GM04504 (cell line): ENCODE results near the gene HAUS7.

Source experiments
- DNase-seq: peaks from one replicate; pipeline ENCODE4 v3.0.0-alpha.2; 2012; ENCODE audit warnings: low read depth

The HAUS7 gene

DNA sequence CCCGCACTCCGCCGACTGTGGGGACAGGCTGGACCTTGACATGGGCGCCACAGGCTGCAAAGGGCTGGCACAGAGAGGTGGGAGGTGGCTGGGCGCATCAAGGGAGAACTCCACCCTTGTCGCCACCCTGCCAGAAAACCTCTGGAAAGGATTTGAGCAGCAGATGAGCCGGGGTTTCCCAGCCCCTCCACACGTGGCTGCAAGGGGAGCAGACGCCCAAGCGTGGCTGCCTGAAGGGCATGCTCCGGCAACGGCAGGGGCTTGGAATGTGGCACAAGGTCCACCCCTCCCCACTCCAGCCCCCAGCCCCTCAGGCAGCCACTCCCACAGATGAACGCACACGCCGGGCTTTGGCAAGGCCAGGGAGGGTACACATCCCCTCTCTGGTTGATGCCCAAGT lies 29.0 kb upstream of the HAUS7 start:
- no peak for DNase-seq

DNA sequence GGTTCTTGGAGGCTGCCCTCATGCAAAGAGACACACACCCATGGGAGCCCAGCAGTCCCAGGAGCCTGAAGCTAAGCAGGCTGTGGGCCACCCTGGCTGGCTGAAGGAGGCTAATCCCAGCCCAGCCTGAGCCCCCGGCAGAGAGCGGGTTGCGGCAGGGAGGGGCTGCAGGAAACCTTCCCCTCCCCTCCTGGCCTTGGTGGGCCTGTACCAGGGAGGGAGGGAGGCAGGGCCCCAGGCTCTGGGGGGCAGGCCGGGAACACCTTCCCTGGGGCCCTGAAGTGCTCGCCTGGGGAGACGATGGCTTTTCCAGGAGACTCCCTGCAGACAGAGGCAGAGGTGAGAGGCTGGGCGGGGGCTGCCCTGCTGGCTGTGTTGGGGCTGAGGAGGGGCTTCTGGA lies 28.1 kb upstream of the HAUS7 start:
- no peak for DNase-seq

DNA sequence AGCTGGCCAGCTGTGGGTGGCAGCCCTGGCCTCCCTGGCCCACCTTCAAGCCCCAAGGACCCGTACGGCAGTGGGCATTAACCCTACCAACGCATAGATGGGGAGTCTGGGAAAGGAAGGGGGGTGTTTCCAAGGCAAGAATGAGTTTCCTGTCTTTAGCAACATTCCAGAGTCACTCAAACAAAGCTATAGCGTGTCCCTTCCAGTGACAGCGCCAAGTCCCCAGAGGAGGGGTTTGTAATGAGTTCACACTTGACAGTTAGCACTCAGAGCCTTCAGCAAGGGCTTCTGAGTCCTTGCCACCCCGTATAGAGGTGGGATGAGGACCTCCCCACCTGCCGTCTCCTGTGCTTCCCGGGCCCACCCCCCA lies 26.2 kb upstream of the HAUS7 start:
- no peak for DNase-seq

DNA sequence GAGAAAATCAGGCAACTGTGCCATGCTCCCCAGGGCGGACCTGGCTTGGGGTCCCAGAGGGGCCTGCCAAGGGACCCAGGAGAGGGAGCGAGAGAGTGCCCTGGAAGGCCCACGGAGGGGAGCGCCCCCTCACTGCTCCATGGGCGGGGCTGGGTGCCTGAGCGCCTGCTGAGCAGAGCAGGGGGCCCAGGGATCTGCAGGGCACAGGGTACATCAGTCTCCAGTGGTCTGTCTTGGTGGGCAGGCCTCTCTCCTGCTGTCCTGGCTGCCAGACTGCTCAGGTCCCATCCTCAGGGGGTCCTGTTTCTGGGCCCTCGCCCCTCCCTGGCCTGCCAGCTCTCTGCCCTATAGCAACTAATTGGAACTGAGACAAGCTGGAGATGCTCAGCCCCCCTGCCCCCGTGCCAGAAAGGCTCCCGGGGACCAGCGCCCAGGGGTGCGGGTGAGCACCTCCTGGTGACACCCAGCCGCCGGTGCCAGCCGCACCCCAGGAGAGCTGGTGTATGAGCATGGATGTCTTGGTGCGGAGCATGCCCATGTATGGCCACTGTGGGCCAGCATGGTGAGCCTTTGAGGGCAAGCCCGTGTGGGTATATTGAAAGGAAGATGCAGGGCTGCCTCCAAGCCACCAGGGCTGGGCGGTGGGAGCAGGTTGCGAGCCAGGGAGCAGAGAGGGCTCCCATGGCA lies 25.7 kb upstream of the HAUS7 start:
- DNase-seq, result no peak

DNA sequence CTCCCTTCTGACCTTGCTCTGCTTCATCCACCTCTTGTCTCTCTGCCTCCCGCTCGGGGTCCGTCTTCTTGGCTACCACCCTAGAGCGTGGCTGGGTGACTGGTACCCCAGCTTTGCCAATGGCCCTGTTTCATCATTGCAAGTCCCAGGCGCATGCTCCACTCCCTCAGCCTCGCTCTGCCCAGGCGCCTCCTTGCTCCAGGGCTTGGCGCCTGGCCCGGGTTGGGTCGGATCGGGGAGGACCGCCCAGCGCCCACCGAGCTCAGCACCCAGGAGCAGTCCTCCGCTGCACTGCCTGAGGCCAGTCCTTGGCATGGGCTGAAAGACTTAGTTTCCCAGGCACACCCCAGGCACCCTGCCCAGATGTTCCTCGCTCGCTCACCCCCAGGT lies 25.0 kb upstream of the HAUS7 start:
- DNase-seq, result no peak

DNA sequence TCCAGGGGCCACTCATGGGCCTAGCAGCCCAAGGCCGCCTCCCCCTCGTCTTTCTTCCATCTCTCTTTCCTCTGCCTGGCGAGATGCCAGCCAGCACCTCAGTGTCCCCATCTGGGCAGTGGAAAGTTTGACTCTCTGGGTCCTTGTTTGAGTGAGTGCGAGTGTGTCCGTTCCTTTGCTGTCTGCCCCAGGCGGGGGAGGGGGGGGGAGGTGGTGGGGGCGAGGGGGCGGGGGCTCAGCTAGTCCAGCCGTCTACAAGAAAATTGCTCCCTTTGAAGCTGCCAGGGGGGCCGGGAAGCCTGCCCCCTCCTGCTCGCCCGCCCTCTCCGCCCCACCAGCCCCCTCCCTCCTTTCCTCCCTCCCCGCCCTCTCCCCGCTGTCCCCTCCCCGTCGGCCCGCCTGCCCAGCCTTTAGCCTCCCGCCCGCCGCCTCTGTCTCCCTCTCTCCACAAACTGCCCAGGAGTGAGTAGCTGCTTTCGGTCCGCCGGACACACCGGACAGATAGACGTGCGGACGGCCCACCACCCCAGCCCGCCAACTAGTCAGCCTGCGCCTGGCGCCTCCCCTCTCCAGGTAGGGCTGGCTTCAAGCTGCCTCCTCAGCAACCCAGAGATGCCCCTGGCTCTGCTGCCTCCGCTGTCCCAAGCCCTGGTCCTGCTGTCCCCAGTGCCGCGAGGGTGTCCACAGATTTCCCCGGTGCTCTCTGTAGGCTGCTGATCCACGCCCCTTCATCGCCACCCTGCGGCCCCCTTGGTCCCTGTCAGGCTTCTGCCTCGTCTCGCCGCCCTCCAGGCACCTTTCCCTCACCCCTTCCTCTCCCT lies 24.4 kb upstream of the HAUS7 start, which contains the start of gene BGN:
Gene BGN, plus strand, starts transcription at position 440 of the 821 bp plus-strand sequence. CDS start 9,652 bp downstream, outside the sequence.
- DNase-seq, result no peak

DNA sequence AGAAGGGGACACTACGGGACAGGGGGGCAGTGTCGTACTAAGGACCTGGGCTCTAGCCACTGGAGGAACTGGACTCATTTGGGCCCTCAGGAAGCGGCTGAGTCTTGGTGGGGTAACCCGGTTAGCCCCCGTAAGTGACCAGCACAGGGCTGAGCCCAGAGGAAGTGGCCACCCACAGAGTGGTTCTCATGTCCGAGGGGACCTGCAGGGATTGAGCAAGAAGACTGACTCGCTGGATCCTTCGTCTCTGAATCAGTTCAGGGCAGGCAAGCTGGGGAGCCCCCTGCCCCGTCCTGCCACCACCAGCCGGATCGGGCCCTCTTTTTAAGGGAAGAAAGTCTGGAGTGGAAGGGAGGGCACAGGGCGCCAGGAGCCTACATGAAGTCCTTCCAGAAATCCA lies 23.7 kb upstream of the HAUS7 start:
- no peak for DNase-seq

DNA sequence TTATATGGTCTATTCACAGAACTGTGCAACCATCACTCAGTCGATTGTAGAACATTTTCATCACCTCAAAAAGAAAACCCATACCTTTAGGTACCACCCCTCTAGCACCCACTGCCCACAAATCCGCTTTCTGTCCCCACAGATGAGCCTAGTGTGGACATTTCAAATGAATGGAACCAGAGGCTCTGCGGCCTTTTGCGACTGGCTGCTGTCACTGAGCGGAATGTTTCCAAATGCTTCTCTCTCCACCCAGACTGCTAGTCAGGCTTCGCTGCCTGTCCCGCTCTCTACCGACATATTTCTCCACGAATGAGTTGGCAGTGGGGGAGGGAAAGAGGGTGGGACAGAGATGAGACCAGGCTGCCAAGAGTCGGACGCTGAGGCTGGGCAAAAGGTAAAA lies 22.7 kb upstream of the HAUS7 start:
- DNase-seq, result no peak

DNA sequence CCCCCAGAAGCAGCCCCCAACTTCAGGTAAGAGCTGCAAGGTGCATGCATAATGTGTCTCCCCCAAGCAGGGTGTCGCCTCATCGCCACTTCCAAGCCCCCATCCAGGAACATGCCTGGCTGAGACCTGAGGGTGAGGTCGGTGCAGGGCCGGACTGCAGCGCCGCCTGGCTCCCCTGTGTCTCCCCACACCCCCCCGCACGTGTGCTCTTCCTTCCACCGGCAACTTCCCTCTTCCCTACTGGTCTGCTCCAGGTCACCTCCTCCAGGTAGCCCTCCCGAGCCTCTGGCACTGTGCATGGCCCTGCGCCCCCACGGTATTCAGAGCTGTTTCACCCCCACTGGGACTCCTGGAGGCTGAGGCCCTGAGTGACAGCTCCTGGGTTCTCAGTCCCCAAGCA lies 22.2 kb upstream of the HAUS7 start:
- no peak for DNase-seq

DNA sequence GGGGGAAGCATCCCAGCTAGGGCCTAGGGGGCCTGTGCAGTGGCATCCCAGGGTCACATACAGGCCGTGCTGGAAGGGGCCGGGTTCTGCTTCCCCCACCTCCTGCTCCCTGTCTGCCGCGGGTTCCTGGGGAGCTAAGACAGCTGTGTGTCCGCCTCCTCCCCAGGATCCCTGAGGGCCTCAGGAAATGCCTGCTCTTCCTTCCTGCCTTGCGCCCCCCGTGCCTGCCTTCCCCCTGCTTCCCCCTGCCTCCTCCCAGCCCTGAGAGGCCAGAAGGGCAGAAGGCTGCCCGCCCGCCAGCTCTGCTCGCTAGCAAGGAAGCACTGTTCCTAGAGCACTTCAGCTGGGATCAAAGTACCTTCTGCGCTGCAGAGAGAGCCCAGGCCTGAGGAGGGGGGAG lies 21.5 kb upstream of the HAUS7 start:
- DNase-seq, result no peak

DNA sequence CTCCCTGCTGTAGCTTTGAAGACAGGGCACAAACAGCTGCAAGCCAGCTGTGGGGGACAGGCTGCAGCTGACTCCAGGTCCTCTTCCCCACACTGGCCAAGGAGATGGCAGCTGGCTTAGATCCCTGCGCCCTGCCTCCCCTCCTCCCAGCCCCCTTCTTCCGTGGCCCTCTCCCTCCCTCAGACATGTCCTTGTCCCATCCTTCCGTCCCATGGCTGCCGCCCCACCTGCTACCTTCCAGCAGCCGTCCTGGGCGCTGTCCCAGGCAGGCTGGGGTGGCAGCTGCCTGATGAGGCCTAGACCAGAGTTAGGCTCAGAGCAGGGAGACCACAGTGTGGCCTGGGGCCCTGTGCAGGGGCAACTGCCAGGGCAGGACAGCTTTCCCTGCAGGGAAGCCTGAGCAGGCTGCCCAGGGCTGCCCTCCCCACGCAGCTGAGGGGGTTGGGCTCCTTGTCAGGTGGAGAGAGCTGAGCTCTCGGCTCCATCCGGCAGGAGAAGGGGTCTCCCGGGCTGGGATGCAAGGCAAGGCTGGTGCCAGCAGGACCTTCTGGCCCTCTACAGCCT lies 21.1 kb upstream of the HAUS7 start:
- no peak for DNase-seq

DNA sequence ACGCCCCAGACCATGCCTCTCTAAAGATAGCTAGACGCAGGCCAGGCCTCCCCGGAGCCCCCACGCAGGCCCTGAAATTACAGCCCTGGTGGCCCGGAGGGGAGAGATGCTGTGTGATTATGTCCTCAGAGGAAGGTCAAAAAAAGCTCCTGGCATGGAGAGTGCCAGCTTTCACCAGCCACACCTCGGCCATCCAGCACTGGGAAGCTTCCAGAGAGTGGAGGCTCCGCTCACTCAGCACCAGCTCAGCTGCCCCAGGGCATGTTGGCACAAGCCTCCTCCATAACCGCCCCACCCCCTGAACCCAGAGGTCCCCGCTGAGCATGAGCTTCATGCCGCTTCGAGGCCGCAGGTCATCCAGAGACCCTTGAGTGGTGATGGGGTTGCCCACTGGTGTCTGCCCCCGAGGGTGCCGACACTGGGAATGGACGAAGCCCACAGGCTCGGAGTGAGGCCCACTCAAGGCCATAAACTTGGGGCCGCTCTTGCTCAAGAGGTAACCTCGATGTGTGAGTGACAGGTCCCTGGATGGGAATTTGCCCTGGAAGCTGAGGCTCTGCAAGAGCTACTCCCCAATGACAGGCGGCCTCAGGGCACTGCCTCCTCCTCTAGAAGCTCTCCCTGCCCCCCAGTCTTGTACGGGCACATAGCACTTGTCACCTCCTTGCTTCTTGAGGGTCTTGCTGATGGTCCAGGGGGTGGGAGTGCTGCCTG lies 20.0 kb upstream of the HAUS7 start:
- no peak for DNase-seq

DNA sequence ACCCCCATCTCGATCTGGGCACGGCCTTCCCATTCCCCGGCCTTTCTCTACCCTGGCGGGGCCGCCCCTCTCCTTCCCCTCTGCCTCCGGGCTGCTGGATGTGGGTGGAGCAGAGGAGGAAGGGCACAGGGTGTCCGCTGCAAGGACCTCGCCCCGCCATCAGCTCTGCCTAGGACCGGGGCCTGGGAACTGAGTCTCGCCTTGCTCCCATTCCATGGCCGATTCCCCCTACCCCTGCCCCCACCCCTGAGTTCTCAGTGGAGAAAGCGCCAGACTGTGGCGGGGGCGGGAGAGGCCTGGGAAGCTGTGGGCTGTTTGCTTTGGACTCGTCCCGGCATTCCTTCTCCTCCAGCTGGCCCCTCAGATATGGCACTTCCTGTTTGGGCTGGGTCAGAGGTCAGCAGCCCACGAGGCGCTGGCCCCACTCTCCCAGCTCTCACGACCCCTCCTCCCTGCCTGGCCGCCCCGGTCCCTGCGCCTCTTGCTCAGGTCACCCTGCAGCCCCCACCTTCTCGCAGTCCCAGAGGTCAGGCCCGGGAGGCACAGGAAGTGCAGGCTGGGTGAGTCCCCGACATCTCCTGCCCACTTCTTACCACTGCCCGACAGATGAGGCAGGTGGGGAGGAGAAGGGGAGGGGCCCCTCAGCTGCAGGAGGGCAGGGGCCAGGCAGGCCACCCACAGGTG lies 18.0 kb upstream of the HAUS7 start:
- DNase-seq, result no peak

DNA sequence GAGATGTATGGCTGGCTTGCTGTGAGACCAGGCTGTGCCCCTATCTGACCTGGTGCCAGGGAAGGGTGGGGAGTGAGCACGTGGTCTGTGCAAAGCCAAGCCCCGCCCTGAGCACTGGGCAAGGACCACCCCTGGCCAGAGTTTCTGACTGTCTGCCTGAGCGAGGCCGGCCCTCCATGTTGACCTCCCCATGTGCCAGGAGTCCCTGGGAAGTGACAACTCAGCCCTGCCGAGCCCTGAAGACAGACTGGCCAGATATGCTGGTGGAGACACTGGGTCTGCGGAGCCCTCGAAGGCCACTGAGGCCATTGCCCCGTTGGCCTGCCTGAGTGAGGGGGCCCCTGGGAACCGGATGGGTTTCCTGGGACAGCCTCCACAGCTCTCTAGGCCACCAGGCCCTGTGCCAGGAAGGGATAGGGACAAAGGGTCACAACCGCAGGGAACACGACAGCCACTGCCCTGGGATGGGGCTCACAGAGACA lies 17.3 kb upstream of the HAUS7 start:
- no peak for DNase-seq

DNA sequence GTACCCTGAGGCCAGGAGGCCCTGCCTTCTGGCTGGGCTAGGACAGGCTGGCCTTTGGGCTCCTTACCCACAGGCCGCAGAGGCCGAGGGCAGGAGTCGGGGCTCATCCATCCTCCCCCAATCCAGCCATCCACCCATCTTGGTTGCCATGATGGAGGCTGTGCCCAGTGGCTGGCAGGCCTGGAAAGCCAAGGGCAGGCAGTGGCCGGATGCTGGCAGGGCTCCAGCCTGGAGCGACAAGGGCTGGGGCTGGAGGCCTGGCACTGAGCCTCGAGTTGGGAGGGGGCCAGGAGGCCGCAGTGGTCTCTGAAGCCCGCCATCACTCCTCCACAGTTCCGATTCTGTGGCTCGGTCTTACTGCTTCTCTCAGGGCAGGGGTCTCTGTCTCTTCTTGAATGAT lies 15.8 kb upstream of the HAUS7 start:
- DNase-seq, result no peak

DNA sequence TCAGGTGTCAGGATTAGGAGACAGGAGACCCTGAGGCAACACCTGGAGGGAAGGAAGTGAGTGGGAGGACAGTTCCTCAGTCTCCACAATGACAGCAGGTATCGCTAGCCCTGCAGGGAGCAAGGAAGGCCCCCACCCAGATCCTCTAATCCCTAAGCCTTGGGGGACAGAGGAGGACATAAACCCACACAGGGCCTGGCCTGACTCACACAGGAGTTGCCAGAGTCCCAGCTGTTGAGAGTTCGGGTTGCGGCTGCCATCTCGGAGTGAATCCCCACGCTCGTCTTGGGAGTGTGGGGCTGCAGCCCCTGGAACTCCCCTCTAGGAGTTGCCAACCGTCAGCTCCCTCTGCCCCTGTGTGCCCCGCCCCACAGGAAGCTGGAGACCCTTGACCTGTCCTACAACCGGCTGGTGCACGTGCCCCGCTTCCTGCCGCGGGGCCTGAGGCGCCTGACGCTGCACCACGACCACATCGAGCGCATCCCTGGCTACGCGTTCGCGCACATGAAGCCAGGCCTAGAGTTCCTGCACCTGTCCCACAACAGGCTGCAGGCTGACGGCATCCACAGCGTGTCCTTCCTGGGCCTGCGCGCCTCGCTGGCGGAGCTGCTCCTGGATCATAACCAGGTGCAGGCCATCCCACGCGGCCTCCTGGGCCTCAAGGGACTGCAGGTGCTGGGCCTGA lies 15.2 kb upstream of the HAUS7 start:
- no peak for DNase-seq

DNA sequence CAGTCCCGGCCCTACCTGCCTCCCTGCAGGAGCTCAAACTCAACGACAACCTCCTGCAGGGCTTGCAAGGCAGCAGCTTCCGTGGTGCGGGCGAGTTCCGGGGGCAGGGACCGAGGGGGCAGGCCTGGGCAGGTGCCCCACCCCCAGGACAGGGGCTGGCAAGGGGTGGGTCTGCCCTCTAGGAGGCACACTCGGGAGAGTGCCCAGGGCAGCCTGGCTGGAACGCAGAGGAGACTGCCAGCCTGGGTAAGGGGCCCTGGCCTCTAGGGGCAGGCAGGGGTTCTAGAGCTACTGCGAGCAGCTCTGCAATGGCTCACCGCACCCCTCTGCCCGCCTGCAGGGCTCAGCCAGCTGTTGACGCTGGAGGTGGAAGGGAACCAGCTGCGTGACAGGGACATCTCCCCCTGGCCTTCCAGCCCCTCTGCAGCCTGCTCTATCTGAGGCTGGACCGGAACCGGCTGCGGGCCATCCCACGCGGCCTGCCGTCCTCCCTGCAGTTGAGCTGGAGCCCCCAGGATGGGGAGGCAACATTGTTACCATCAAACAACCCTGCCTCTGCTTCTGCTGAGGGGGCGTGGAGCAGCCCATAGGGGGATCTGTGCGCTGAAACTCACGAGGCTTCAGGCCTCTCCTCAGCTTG lies 12.1 kb upstream of the HAUS7 start:
- no peak for DNase-seq

DNA sequence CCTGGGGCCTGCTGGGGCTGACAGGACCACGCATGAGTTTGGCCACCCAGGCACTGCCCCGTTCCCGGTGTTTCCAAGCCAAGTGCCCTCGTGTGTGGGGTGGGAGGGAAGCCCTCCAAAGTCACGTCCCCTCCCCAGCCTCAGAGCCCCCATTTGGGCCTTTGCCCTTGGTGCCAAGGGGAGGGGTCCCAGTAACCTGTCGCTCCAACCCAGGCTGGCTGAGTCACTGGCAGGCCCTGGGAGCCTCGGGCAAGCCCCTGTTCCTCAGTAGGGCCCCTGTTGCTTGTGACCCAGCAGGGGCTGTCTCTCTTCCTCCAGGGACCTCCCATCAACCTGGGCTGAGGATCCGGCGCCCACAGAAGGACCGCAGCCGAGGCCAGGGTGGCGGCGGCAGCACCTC lies 10.7 kb upstream of the HAUS7 start:
- no peak for DNase-seq

DNA sequence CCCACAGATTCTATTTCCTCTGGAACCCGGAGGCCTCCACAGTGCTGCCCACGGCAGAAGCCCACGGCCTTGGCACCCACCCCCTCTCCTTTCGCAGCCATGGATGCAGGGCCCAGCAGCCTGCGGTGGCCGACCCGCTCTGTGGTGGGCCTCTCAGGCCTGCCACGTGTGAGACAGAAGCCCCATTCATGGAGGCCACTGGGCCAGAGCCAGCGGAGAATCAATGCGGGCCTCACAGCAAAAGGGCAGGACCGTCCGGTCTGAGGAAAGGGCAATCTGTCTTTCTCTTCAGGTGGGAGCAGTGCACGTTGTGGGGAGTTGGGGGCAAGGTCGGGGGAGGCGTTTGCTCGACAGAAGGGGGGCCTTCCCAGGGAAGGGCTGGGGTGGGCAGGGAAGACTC lies 8.4 kb upstream of the HAUS7 start:
- no peak for DNase-seq

DNA sequence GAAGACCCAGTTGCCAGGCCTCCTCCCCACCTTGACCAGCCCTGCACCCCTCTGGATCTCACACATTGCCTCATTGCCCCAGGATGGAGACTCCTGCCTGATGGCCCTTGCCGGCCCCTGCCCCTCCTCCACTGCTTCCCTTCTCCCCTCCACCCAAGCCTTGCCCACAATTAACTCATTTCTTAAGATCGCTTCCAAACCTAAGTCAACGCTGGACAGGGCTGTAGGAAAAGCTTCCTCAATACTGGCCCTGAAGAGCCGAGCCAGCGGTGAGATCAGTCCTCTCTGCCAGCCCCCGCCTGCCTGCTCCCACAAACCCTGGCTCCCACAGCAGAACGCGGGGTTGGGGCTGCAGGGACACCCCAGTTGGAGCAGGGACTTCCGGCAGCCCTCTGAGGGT lies 7.5 kb upstream of the HAUS7 start:
- DNase-seq, result no peak

DNA sequence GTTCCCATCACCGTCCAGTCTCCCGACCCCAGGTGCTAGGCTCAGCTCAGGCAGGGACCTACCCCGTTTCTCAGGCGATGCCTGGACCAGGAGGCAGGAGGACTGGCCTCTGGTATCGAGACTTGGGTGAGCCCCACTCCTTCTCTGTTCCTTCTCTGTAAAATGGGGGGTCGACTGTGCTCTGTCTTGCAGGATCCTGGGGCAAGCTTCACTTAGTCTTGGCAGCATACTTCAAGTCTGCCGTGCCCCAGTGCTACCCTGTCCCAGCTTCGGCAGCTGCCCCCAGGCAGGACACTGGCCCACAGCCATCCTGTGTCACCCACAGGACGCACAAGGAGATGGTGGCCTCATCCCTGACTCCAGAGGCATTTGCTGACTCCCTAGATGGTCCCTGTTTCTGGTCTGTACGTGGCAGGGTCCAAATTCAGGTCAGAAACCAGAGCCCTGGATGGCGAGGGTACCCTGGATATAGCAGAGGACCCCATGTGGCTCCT lies 7.0 kb upstream of the HAUS7 start:
- DNase-seq, result no peak
